Measurements from ENCODE around the gene CPTP.

GRCh38 chr1:1313500-1314236 lies 10.9 kb upstream of the CPTP start:
- no peak for TF ChIP-seq CTCF (IDR thresholded peaks at IDR 0.05)
- no peak for TF ChIP-seq POLR2A (IDR thresholded peaks at IDR 0.05)

All from heart left ventricle (tissue), 13 donors.